GM13976 (cell line): ENCODE results near the gene ACCS.
A peak's percentile ranks its signal among the peaks of the same experiment; 100 is the strongest.

Experiments used
- DNase-seq: peaks from one replicate; pipeline ENCODE4 v3.0.0; 2012; ENCODE audit warnings: low spot score
- in situ Hi-C: fragments of 300-500 bp; cut with MboI; formaldehyde crosslinking; loops from one replicate; pipeline ENCODE4 v1.12.0; 2022; ENCODE audit warnings: low sequenced_read_pairs, mixed read lengths, inconsistent platforms; ENCODE audit not compliant: unreplicated experiment
- TF ChIP-seq, protein P1 (sequence below): IDR thresholded peaks from 2 replicates; pipeline ENCODE4 v1.5.1; 2012; ENCODE audit warnings: borderline replicate concordance, mild to moderate bottlenecking; ENCODE audit not compliant: insufficient read depth; ENCODE audit errors: extremely low read depth, missing control alignments, control extremely low read depth

Gene ACCS

DNA sequence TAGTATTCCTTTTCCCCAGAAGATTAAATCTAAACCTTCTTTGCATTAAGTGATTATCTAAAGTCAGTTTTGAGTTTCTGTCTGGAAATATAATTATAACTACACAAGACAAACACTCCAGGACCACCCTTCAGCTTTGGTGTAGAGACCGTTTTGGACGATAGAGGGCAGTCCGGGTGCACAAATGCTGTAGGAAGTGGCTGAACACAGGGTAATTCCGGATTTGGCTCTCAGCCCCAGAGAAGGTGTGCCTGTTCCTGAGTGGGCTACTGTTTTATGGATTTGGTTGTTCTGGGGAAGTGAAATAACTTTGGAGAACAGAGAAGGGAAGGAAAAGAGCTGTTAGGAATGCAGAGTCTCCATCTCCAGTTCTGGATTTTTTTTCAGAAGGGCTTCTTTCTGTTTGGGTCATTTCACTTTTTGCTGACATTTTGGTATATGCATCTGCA lies 44.2 kb downstream of the ACCS start:
- peak; percentile 57 for DNase-seq
- in situ Hi-C loops: no loop called here
- TF ChIP-seq, protein P1, sequence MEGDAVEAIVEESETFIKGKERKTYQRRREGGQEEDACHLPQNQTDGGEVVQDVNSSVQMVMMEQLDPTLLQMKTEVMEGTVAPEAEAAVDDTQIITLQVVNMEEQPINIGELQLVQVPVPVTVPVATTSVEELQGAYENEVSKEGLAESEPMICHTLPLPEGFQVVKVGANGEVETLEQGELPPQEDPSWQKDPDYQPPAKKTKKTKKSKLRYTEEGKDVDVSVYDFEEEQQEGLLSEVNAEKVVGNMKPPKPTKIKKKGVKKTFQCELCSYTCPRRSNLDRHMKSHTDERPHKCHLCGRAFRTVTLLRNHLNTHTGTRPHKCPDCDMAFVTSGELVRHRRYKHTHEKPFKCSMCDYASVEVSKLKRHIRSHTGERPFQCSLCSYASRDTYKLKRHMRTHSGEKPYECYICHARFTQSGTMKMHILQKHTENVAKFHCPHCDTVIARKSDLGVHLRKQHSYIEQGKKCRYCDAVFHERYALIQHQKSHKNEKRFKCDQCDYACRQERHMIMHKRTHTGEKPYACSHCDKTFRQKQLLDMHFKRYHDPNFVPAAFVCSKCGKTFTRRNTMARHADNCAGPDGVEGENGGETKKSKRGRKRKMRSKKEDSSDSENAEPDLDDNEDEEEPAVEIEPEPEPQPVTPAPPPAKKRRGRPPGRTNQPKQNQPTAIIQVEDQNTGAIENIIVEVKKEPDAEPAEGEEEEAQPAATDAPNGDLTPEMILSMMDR: peak; percentile 62

DNA sequence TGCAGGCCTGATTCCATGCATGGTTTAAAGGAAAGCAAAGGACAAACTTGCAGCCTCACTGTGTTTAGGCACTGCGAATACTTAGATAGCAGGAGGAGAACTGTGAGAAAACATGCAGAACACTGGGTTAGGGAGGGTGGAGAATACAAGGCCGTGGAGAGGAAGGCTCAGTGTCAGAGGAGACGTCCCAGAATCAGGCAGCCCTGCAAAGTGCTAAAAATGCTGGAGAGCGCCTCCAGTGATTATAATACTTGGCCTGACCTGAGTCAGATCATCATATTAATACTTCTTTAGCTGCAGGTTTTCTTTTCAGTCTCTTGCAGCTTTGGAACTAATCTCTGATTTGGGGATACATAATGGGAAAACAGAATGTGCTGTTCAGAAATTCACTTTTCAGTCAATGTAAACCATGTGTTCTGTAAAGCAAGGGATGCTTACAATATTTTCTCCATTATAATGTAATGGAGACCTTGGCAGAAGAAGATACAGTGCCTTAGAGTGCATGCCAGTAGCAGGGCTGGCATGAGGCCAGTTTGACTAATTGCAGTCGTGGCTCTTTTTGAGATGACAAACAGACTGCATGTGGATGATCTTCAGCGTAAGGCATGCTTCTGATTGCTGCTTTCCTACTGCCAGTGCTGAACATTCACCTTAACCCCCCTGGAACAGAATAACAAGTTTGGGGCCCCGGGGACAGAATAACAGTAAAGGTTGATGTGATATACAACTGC lies 46.2 kb downstream of the ACCS start:
- in situ Hi-C loops: no loop called here
- no peak for DNase-seq
- TF ChIP-seq, protein P1: no peak

DNA sequence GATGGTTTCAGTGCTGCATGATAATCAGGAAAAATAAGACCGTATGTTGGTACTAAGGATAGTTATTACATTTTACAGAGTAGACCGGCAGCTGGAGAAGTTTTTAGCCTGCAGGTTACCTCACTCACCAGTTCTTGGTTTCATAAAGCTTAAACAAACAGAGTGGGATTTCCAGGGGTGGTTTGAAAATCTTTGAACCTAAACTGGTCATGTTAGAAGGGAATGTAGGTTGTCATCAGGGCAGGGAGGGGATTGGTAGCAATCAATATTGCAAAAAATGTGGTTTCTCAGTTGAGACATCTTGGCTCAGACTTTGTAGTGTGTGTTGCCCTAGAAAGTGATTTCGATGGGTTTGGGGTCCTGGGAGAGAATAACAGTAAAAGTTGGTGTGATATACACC lies 46.9 kb downstream of the ACCS start:
- DNase-seq: no peak
- in situ Hi-C loops: no loop called here
- TF ChIP-seq, protein P1: no peak

DNA sequence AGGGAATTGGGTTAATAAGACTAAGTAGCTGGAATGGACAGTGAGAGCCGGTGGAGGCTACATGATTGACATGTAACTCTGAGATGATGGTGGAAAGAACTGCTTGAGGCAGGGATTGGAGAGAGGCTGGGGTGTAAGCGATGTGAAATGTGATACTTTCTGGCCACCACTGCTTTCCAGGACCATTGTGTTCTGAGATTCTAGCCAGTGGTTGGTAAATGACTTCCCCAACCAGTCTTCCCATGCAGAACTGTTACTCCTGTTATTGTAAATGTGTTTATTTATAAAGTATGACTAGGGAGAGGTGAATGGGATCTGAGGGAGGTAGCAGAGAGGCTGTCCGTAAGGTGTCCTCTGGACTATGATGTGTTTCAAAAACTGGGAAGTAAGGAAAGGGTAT lies 47.5 kb downstream of the ACCS start:
- in situ Hi-C loops: no loop called here
- no peak for DNase-seq
- TF ChIP-seq, protein P1: no peak

DNA sequence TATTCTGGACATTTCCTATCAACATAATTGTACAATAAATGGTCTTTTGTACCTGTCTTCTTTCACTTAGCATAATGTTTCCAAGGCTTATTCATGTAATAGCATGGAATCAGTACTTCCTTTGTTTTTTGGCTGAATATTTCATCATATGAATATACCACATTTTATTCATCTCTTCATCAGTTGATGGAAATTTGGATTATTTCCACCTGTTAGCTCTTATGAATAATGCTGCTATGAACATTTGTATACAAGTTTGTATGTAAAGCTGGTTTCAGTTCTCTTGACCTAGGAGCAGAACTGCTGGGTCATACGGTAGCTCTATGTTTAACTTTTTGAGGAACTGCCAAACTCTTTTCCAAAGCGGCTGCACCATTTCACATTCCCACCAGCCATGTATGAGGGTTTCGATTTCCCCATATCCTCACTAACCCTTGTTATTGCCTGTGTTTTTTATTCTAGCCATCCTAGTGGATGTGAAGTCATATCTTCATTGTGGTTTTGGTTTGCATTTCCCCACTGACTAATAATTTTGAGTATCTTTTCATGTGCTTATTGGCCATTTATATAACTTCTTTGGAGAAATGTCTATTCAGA lies 50.3 kb downstream of the ACCS start:
- TF ChIP-seq, protein P1: no peak
- in situ Hi-C loops: no loop called here
- DNase-seq: no peak

DNA sequence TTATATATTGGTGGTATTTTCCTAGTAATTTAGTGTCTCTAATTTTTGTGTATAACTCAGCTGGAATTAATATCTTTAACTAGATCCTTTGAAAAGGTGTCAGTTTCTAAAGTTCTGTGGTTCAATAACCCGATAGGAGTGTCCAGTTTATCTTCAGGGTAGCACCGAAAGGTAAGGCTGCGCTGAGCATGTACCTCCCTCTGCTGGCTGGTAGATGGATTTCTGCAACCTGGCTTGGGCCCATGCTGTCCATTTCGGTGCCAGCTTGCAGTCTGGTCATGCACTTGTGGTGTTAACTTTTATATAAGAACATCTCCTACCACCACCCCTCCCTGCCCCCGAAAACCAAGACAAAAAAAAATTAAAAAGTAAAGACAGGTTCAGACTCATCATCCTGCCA lies 54.1 kb downstream of the ACCS start:
- TF ChIP-seq, protein P1: no peak
- in situ Hi-C loops: no loop called here
- DNase-seq: no peak
